ENCODE measurements around the gene KCNF1. TPM values are rescaled to one million over a fixed set of nuclear protein-coding genes. Genes with fewer than 3 reads are reported as not detected.

The KCNF1 gene
- total and polyA plus RNA-seq, 4 donors = not detected

DNA sequence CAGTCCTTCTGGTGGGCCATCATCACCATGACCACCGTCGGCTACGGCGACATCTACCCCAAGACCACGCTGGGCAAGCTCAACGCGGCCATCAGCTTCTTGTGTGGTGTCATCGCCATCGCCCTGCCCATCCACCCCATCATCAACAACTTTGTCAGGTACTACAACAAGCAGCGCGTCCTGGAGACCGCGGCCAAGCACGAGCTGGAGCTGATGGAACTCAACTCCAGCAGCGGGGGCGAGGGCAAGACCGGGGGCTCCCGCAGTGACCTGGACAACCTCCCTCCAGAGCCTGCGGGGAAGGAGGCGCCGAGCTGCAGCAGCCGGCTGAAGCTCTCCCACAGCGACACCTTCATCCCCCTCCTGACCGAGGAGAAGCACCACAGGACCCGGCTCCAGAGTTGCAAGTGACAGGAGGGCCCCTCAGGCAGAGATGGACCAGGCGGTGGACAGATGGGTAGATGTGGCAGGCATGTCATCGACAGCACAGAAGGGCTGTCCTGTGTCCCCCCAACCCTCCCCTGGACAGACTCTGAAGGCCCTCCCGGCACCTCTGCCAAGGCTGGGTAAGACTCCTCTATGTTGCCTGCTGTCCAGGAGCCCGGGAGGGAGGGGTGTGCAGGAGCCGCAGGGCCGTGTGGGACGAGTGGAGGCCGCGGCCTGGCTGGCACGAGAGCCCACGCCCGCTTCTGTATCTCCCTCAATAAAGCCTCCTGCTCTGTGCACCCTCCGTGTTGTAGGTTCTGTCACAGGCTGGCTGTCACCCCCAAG lies 2.0 kb downstream of the KCNF1 start:
- no peak overlapping the region for H3K4me3 ChIP-seq (ENCODE audit: low read length in 2 of 2)
- intact Hi-C loops (cut with DNase I) = no loop called here

DNA sequence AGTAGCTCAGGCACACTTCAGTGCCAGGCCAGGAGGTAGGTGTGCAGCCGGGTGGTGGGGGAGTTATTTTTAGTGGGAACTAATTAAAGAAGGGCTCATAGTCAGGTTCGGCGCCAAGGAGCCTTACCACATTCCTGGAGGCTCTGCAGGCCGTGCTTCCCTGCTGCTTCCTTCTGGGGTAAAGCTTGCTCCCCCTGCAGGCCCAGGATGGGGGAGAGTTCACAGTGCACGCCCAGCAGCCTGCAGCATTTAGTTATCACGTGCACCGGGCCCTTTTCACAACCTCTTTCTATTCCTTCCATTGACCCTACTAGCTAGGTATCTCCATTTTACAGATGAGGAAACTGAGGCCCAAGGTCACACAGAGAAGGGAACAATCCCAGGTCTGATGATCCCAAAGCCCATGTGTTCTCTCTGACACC lies 2.5 kb downstream of the KCNF1 start:
- intact Hi-C loops (cut with DNase I) = no loop called here
- no peaks in the 10 kb centered on the region for H3K4me1 ChIP-seq (ENCODE audit: control insufficient read depth in 1 of 2, insufficient read depth in 2 of 2, low read length in 2 of 2)
- 25 to 31% methylated on average over 7 of the region's 7 CpGs for WGBS, 2 donors
- no peaks in the 10 kb centered on the region for H3K36me3 ChIP-seq (ENCODE audit: control insufficient read depth in 1 of 2, insufficient read depth in 2 of 2, low read length in 1 of 2)
- H3K4me3 ChIP-seq (ENCODE audit: low read length in 2 of 2) = no peak overlapping the region
- no peaks in the 10 kb centered on the region for H3K27me3 ChIP-seq (ENCODE audit: control insufficient read depth in 1 of 2, insufficient read depth in 2 of 2, low read length in 1 of 2)
- ATAC-seq (ENCODE audit: low FRiP score) (no peak), DNase-seq (peak in 1 of 2 donors; percentile 23)
- H3K9me3 ChIP-seq (ENCODE audit: control insufficient read depth, low read length) = no peaks in the 10 kb centered on the region
- no peak overlapping the region for H3K27ac ChIP-seq (ENCODE audit: low read depth in 1 of 2, low read length in 2 of 2)

More for the DNA sequence above, 2.0 kb downstream of the KCNF1 start:
- Histone ChIP-seq H3K36me3 (ENCODE audit: control insufficient read depth in 1 of 2, insufficient read depth in 2 of 2, low read length in 1 of 2) (no peaks in the 10 kb centered on the region), H3K27me3 (ENCODE audit: control insufficient read depth in 1 of 2, insufficient read depth in 2 of 2, low read length in 1 of 2) (no peaks in the 10 kb centered on the region), H3K9me3 (ENCODE audit: control insufficient read depth, low read length) (no peaks in the 10 kb centered on the region), H3K4me1 (ENCODE audit: control insufficient read depth in 1 of 2, insufficient read depth in 2 of 2, low read length in 2 of 2) (no peaks in the 10 kb centered on the region), H3K27ac (ENCODE audit: low read depth in 1 of 2, low read length in 2 of 2) (no peak overlapping the region)
- DNase-seq (peak in 1 of 2 donors; percentile 74), ATAC-seq (ENCODE audit: low FRiP score) (peak; percentile 23)
- WGBS, 2 donors = 81 to 82% methylated on average over 36 to 38 of the region's 38 CpGs

DNA sequence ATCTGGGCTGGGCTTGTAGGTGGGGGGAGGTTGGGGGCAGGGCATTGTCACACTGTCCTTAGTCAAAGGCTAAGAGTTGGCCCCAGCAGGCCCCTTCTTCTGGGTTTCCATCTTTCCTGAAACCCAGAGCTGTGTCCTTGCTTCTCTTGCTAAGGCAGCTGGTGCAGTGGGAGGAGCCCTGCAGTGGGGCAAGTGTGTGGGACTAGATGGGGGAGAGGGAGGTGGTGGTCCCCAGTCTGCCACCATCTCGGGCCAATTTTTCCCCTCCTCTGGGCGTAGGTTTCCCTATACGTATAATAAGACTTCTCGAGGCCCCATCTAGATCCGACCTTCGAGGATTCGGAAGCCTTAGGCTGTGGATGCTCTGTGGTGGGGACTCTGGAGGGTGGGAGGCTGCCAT lies 3.5 kb downstream of the KCNF1 start:
- DNase-seq (no peak), ATAC-seq (ENCODE audit: low FRiP score) (no peak)
- Histone ChIP-seq H3K36me3 (ENCODE audit: control insufficient read depth in 1 of 2, insufficient read depth in 2 of 2, low read length in 1 of 2) (no peaks in the 10 kb centered on the region), H3K27ac (ENCODE audit: low read depth in 1 of 2, low read length in 2 of 2) (no peak overlapping the region), H3K9me3 (ENCODE audit: control insufficient read depth, low read length) (no peaks in the 10 kb centered on the region), H3K27me3 (ENCODE audit: control insufficient read depth in 1 of 2, insufficient read depth in 2 of 2, low read length in 1 of 2) (no peaks in the 10 kb centered on the region), H3K4me1 (ENCODE audit: control insufficient read depth in 1 of 2, insufficient read depth in 2 of 2, low read length in 2 of 2) (no peaks in the 10 kb centered on the region), H3K4me3 (ENCODE audit: low read length in 2 of 2) (no peak overlapping the region)
- intact Hi-C loops (cut with DNase I) = no loop called here
- WGBS, 2 donors = 92 to 96% methylated on average over 7 of the region's 7 CpGs

DNA sequence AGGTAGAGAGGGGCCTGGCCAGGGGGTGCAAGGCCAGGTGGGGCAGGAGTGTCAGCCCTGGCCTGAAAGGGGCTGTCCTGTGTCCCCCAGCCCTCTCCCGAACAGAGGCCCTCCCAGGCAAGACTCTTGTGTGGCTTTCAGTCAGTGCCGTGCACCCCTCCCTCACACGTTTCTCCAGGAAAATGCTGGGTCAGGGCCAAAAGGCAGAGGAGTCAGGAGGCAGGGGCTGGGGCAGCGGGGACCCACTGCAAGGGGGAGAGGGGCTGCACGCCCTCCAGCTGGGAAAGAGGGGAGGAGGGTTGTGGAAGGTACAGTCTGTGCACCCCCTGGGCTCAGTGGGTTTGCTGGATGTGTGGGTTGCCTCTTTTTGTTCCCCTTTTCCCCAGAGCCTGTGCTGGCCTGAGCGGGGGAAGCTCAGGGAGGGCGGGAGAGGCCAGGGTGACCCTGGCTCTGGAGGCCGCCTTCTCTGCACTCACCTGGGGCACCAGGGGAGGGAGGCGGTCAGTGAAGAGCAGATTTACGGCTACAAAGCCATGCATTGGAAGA lies 4.1 kb downstream of the KCNF1 start:
- intact Hi-C loops (cut with DNase I) = no loop called here
- ATAC-seq (ENCODE audit: low FRiP score) (no peak), DNase-seq (no peak)
- no peak overlapping the region for H3K27ac ChIP-seq (ENCODE audit: low read depth in 1 of 2, low read length in 2 of 2)
- 50 to 61% methylated on average over 10 of the region's 10 CpGs for WGBS, 2 donors
- no peaks in the 10 kb centered on the region for H3K27me3 ChIP-seq (ENCODE audit: control insufficient read depth in 1 of 2, insufficient read depth in 2 of 2, low read length in 1 of 2)
- no peak overlapping the region for H3K4me3 ChIP-seq (ENCODE audit: low read length in 2 of 2)
- H3K9me3 ChIP-seq (ENCODE audit: control insufficient read depth, low read length) = no peaks in the 10 kb centered on the region
- no peaks in the 10 kb centered on the region for H3K4me1 ChIP-seq (ENCODE audit: control insufficient read depth in 1 of 2, insufficient read depth in 2 of 2, low read length in 2 of 2)
- H3K36me3 ChIP-seq (ENCODE audit: control insufficient read depth in 1 of 2, insufficient read depth in 2 of 2, low read length in 1 of 2) = no peaks in the 10 kb centered on the region

DNA sequence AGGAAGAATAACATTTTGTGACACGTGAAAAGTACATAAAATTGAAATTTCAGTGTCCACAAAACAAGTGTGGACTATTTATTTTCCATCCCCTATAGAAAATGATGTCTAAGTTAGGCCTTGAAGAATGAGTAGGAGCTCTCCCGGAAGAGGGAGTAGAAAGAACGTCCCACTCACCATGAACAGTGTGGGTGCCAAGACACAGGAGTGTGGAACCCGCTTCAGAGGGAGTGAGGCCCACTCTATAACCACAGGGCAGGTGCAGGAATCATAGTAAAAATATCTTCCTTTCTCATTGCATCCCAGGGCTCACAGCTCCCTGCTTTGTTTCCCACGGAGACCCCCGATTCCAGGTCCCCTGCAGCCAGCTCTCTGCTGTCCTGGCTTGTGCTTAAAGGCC lies 5.2 kb downstream of the KCNF1 start:
- no peak overlapping the region for H3K27ac ChIP-seq (ENCODE audit: low read depth in 1 of 2, low read length in 2 of 2)
- H3K36me3 ChIP-seq (ENCODE audit: control insufficient read depth in 1 of 2, insufficient read depth in 2 of 2, low read length in 1 of 2) = no peaks in the 10 kb centered on the region
- 87 to 90% methylated on average over 6 of the region's 6 CpGs for WGBS, 2 donors
- intact Hi-C loops (cut with DNase I) = no loop called here
- H3K27me3 ChIP-seq (ENCODE audit: control insufficient read depth in 1 of 2, insufficient read depth in 2 of 2, low read length in 1 of 2) = no peaks in the 10 kb centered on the region
- no peak overlapping the region for H3K4me3 ChIP-seq (ENCODE audit: low read length in 2 of 2)
- DNase-seq (no peak), ATAC-seq (ENCODE audit: low FRiP score) (no peak)
- no peaks in the 10 kb centered on the region for H3K9me3 ChIP-seq (ENCODE audit: control insufficient read depth, low read length)
- H3K4me1 ChIP-seq (ENCODE audit: control insufficient read depth in 1 of 2, insufficient read depth in 2 of 2, low read length in 2 of 2) = no peaks in the 10 kb centered on the region

DNA sequence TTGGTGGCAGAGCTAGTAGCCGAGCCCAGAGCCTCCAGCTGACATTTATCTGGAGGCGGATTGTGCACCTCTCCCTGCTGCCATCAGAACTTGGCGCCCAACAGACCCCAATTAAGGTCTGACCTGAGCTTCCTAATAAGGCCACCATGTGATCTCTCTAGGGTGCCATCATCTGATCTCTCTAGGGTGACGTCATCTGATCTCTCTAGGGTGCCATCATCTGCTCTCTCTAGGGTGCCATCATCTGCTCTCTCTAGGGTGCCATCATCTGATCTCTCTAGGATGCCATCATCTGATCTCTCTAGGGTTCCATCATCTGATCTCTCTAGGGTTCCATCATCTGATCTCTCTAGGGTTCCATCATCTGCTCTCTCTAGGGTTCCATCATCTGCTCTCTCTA lies 6.2 kb downstream of the KCNF1 start:
- H3K9me3 ChIP-seq (ENCODE audit: control insufficient read depth, low read length) = no peaks in the 10 kb centered on the region
- H3K27ac ChIP-seq (ENCODE audit: low read depth in 1 of 2, low read length in 2 of 2) = no peak overlapping the region
- intact Hi-C loops (cut with DNase I) = no loop called here
- H3K27me3 ChIP-seq (ENCODE audit: control insufficient read depth in 1 of 2, insufficient read depth in 2 of 2, low read length in 1 of 2) = no peaks in the 10 kb centered on the region
- no peaks in the 10 kb centered on the region for H3K4me1 ChIP-seq (ENCODE audit: control insufficient read depth in 1 of 2, insufficient read depth in 2 of 2, low read length in 2 of 2)
- H3K4me3 ChIP-seq (ENCODE audit: low read length in 2 of 2) = no peak overlapping the region
- DNase-seq (no peak), ATAC-seq (ENCODE audit: low FRiP score) (no peak)
- H3K36me3 ChIP-seq (ENCODE audit: control insufficient read depth in 1 of 2, insufficient read depth in 2 of 2, low read length in 1 of 2) = no peaks in the 10 kb centered on the region
- WGBS, 2 donors = 92 to 98% methylated on average over 4 of the region's 4 CpGs

DNA sequence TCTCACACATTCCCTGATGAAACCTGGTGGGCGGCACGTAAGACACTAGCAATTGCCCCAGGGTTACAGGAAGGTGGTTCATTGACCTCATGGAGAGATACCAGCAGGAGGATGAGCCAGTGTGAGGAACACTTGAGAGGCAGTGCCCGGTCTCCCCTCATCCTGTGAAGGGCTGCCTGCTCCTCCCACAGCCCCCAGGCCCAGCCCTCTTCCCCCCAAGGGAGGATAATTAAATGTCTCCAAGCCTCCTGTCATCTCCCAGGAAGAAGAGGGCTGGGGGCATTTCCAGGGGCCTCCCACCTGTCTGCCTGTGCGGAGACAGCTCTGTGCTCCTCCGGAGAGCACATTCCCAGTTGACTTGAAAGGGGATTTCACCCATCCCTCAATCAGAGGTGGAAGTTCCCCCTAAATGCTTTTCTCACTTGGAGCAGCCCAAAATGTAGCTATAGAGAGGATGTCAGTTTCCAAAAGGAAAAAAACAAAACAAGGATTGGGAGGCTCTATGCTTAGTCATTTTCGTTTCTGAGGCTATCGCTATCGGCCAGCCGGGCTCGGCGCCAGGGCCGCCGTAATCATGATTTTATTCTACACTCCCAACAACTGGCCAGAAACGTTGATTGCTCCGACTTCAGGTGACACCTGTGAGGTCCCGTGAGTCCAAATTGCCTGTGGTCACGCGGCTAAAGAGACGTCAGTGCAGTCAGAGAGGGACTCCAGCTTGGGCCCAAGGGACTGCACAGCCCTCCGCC lies 7.1 kb downstream of the KCNF1 start:
- WGBS, 2 donors = 40 to 50% methylated on average over 20 of the region's 20 CpGs
- Histone ChIP-seq H3K4me1 (ENCODE audit: control insufficient read depth in 1 of 2, insufficient read depth in 2 of 2, low read length in 2 of 2) (no peaks in the 10 kb centered on the region), H3K27me3 (ENCODE audit: control insufficient read depth in 1 of 2, insufficient read depth in 2 of 2, low read length in 1 of 2) (no peaks in the 10 kb centered on the region), H3K27ac (ENCODE audit: low read depth in 1 of 2, low read length in 2 of 2) (no peak overlapping the region), H3K36me3 (ENCODE audit: control insufficient read depth in 1 of 2, insufficient read depth in 2 of 2, low read length in 1 of 2) (no peaks in the 10 kb centered on the region), H3K4me3 (ENCODE audit: low read length in 2 of 2) (no peak overlapping the region), H3K9me3 (ENCODE audit: control insufficient read depth, low read length) (no peaks in the 10 kb centered on the region)
- intact Hi-C loops (cut with DNase I) = no loop called here
- peak in 1 of 2 donors; percentile 74 for DNase-seq
- no peak for ATAC-seq (ENCODE audit: low FRiP score)

DNA sequence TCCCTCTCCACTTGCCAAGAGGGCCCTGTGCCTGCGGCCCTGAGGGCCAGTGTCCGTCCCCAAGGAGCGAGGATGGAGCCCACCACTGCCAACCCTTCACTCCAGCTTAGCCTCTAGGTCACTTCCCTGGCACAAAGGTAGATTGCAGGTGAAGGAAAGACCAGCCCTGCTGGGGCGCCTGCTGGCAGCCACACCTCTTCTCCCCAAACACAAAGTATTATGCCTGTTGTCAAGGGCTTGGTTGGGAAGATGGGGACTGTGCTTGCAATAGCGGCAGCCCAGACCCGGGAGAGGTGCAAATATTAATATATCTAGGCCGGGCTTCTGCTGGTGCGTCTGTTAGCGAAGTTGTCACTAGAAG lies 7.7 kb downstream of the KCNF1 start:
- intact Hi-C loops (cut with DNase I) = no loop called here
- 68% methylated on average over 9 of the region's 9 CpGs for WGBS, 2 donors
- peak in 1 of 2 donors; percentile 25 for DNase-seq

More for the DNA sequence above, 7.7 kb downstream of the KCNF1 start:
- Histone ChIP-seq H3K9me3 (ENCODE audit: control insufficient read depth, low read length) (no peaks in the 10 kb centered on the region), H3K4me3 (ENCODE audit: low read length in 2 of 2) (no peak overlapping the region), H3K27me3 (ENCODE audit: control insufficient read depth in 1 of 2, insufficient read depth in 2 of 2, low read length in 1 of 2) (no peaks in the 10 kb centered on the region), H3K36me3 (ENCODE audit: control insufficient read depth in 1 of 2, insufficient read depth in 2 of 2, low read length in 1 of 2) (no peaks in the 10 kb centered on the region), H3K27ac (ENCODE audit: low read depth in 1 of 2, low read length in 2 of 2) (no peak overlapping the region), H3K4me1 (ENCODE audit: control insufficient read depth in 1 of 2, insufficient read depth in 2 of 2, low read length in 2 of 2) (no peaks in the 10 kb centered on the region)
- no peak for ATAC-seq (ENCODE audit: low FRiP score)
